HL-60/S4 (cell line): ENCODE data around the gene FAXDC2.

Source experiments
- in situ Hi-C: fragments of 300-500 bp; cut with MboI; formaldehyde crosslinking; loops from 2 replicates; pipeline ENCODE4 v1.14.3; 2022; ENCODE audit warnings: low sequenced_read_pairs

FAXDC2 gene

GRCh38 chr5:154801083-154801482 is 49.3 kb downstream of the FAXDC2 start:
- in situ Hi-C loops = loop anchor here (10.0 kb wide), 1 partner anchor 146 kb away; no protein-coding TSS in a partner anchor

GRCh38 chr5:154800582-154800981 is 49.8 kb downstream of the FAXDC2 start:
- in situ Hi-C loops = loop anchor here (10.0 kb wide), 1 partner anchor 146 kb away; no protein-coding TSS in a partner anchor

GRCh38 chr5:154797762-154798161 is 52.6 kb downstream of the FAXDC2 start:
- in situ Hi-C loops = no loop called here

GRCh38 chr5:154795235-154795596 is 55.2 kb downstream of the FAXDC2 start:
- in situ Hi-C loops = no loop called here

- in situ Hi-C loops = no loop called here
Measured at GRCh38 chr5:154794525-154795234, 55.7 kb downstream of the FAXDC2 start.

GRCh38 chr5:154793599-154794524 is 56.5 kb downstream of the FAXDC2 start:
- in situ Hi-C loops = no loop called here

- in situ Hi-C loops = no loop called here
Measured at GRCh38 chr5:154791535-154791934, 58.9 kb downstream of the FAXDC2 start.

- in situ Hi-C loops = no loop called here
Measured at GRCh38 chr5:154788212-154788611, 62.2 kb downstream of the FAXDC2 start.

- in situ Hi-C loops = no loop called here
Measured at GRCh38 chr5:154786414-154786813, 64.0 kb downstream of the FAXDC2 start.

- in situ Hi-C loops = no loop called here
Measured at GRCh38 chr5:154784856-154785255, 65.5 kb downstream of the FAXDC2 start.

- in situ Hi-C loops = no loop called here
Measured at GRCh38 chr5:154783774-154784460, 66.5 kb downstream of the FAXDC2 start.

GRCh38 chr5:154782812-154783592 is 67.4 kb downstream of the FAXDC2 start:
- in situ Hi-C loops = no loop called here

GRCh38 chr5:154782326-154782725 is 68.1 kb downstream of the FAXDC2 start:
- in situ Hi-C loops = no loop called here

- in situ Hi-C loops = no loop called here
Measured at GRCh38 chr5:154780128-154780527, 70.3 kb downstream of the FAXDC2 start.

- in situ Hi-C loops = no loop called here
Measured at GRCh38 chr5:154779105-154779504, 71.3 kb downstream of the FAXDC2 start.

GRCh38 chr5:154778534-154778933 is 71.9 kb downstream of the FAXDC2 start:
- in situ Hi-C loops = no loop called here

GRCh38 chr5:154776167-154776566 is 74.2 kb downstream of the FAXDC2 start:
- in situ Hi-C loops = no loop called here

- in situ Hi-C loops = no loop called here
Measured at GRCh38 chr5:154773326-154773725, 77.1 kb downstream of the FAXDC2 start.

- in situ Hi-C loops = no loop called here
Measured at GRCh38 chr5:154771383-154771901, 79.0 kb downstream of the FAXDC2 start.

- in situ Hi-C loops = no loop called here
Measured at GRCh38 chr5:154770111-154770510, 80.3 kb downstream of the FAXDC2 start.
